Endothelial cell of umbilical vein (primary cell): ENCODE data around the gene STARD9. TPM values are rescaled to one million over a fixed set of nuclear protein-coding genes. Genes with fewer than 3 reads are reported as not detected.
A peak's percentile ranks its signal among the peaks of the same experiment; 100 is the strongest.

Experiments used
- Bru-seq: library from RNA; stranded (reverse); fragments of 400-500 nt; gene quantifications from one replicate; lab custom pipeline; 2021; lab: Mats Ljungman, UMichigan
- BruChase-seq, 2 experiments: library from RNA; stranded (reverse); fragments of 400-500 nt; gene quantifications; one replicate each; lab custom pipeline; 2021; lab: Mats Ljungman, UMichigan
- BruUV-seq: library from RNA; stranded (reverse); fragments of 400-500 nt; replicated peaks from 2 replicates; lab custom pipeline; 2021; lab: Mats Ljungman, UMichigan
- CTCF ChIA-PET: fragments of 300-600, 350-600 bp; sonication (Branson Sonifier 250); formaldehyde crosslinking; loops from one replicate; lab custom pipeline; 2021; ENCODE audit warnings: antibody characterized with exemption, inconsistent platforms; lab: Charles Lee
- POLR2A ChIA-PET: fragments of 300-600, 350-600 bp; sonication (Branson Sonifier 250); formaldehyde crosslinking; loops from one replicate; lab custom pipeline; 2021; ENCODE audit warnings: antibody characterized with exemption, inconsistent platforms; lab: Charles Lee
- DNase-seq: peaks from one replicate; pipeline ENCODE4 v3.0.0-alpha.2; 2011; ENCODE audit warnings: low read depth, low spot score
- FAIRE-seq: peaks from 2 replicates; lab custom pipeline; 2011; peaks lifted over from hg19 to GRCh38; lab: Jason Lieb, UNC
- H2AFZ ChIP-seq: 2 replicates; pipeline ENCODE4 v1.6.0; 2012; ENCODE audit warnings: low read depth, low read length, control low read depth, inconsistent platforms
- H3K27ac ChIP-seq: 2 replicates; pipeline ENCODE4 v1.5.1; 2011; ENCODE audit warnings: low read depth, mild to moderate bottlenecking, control low read depth, low read length, moderate library complexity; ENCODE audit not compliant: insufficient read depth
- H3K27me3 ChIP-seq, 2 experiments: 2 replicates each; pipeline versions ENCODE4 v1.6.0 to v1.6.1; 2011; ENCODE audit warnings: low read length in 2 of 2, mixed read lengths in 1 of 2; ENCODE audit not compliant: control insufficient read depth in 2 of 2, insufficient read depth in 2 of 2
- H3K36me3 ChIP-seq, 2 experiments: 2 replicates in 1 of 2; 3 replicates in 1 of 2; pipeline ENCODE4 v1.5.1; 2011; ENCODE audit warnings: low read length in 2 of 2, mild to moderate bottlenecking in 1 of 2, moderate library complexity in 1 of 2; ENCODE audit not compliant: control insufficient read depth in 2 of 2, insufficient read depth in 2 of 2; ENCODE audit errors: extremely low read depth in 1 of 2
- H3K4me1 ChIP-seq: 3 replicates; pipeline ENCODE4 v1.5.1; 2011; ENCODE audit warnings: mild to moderate bottlenecking, low read length; ENCODE audit not compliant: control insufficient read depth, insufficient read depth; ENCODE audit errors: extremely low read depth
- H3K4me2 ChIP-seq: 2 replicates; pipeline ENCODE4 v1.6.1; 2011; ENCODE audit warnings: low read length, control low read depth, mixed read lengths; ENCODE audit not compliant: insufficient read depth
- H3K4me3 ChIP-seq, 3 experiments: fragments of 200-600 bp in 1 of 3; sonication (generic), shearing (Covaris generic) in 1 of 3; replicated peaks in 1 of 3; 2 replicates each; pipeline ENCODE4 v1.5.1; 2011 to 2016; ENCODE audit warnings: control low read depth in 3 of 3, low read length in 3 of 3, mild to moderate bottlenecking in 2 of 3, inconsistent platforms in 1 of 3, low read depth in 1 of 3, moderate library complexity in 1 of 3; ENCODE audit not compliant: insufficient read depth in 1 of 3
- H3K79me2 ChIP-seq: 2 replicates; pipeline ENCODE4 v1.6.0; 2012; ENCODE audit warnings: low read length, inconsistent platforms; ENCODE audit not compliant: control insufficient read depth, insufficient read depth
- H3K9ac ChIP-seq: replicated peaks from 2 replicates; pipeline ENCODE3; 2011; ENCODE audit warnings: low read length, control low read depth; ENCODE audit not compliant: insufficient read depth; ENCODE audit errors: extremely low read depth
- H3K9me1 ChIP-seq: replicated peaks from 3 replicates; pipeline ENCODE4 v1.6.0; 2011; ENCODE audit warnings: mild to moderate bottlenecking, low read length; ENCODE audit not compliant: control insufficient read depth, insufficient read depth; ENCODE audit errors: extremely low read depth
- H3K9me3 ChIP-seq: replicated peaks from 2 replicates; pipeline ENCODE4 v1.5.1; 2012; ENCODE audit warnings: low read length, inconsistent platforms; ENCODE audit not compliant: control insufficient read depth, insufficient read depth
- H4K20me1 ChIP-seq: replicated peaks from 2 replicates; pipeline ENCODE3; 2011; ENCODE audit warnings: mild to moderate bottlenecking, low read length; ENCODE audit not compliant: control insufficient read depth, insufficient read depth; ENCODE audit errors: extremely low read depth
- EZH2 ChIP-seq: IDR thresholded peaks from 2 replicates; pipeline ENCODE4 v1.6.1; 2012; ENCODE audit warnings: borderline replicate concordance, low read depth, mild to moderate bottlenecking, moderate library complexity, low read length, inconsistent platforms; ENCODE audit not compliant: severe bottlenecking
- MYC ChIP-seq: IDR thresholded peaks from one replicate; pipeline ENCODE4 v1.6.1; 2011; ENCODE audit warnings: mild to moderate bottlenecking, low read depth, low read length
- POLR2A ChIP-seq: IDR thresholded peaks from 2 replicates; pipeline ENCODE4 v1.6.1; 2012; ENCODE audit warnings: low read depth, mild to moderate bottlenecking, control low read depth, low read length
- POLR2AphosphoS5 ChIP-seq: IDR thresholded peaks from 2 replicates; pipeline ENCODE4 v1.6.1; 2012; ENCODE audit warnings: low read depth, mild to moderate bottlenecking, control low read depth, low read length, moderate library complexity; ENCODE audit not compliant: insufficient read depth
- dilution Hi-C: fragments of 300-500 bp; cut with MboI; formaldehyde crosslinking; loops from one replicate; pipeline ENCODE4 v1.15.0; 2019; ENCODE audit warnings: low sequenced_read_pairs; ENCODE audit not compliant: extremely low pct_ligation_motif_present
- intact Hi-C: fragments of 100-400 bp; cut with micrococcal nuclease; formaldehyde crosslinking; loops from one replicate; pipeline ENCODE4 v1.10.0; 2022
- long read RNA-seq: library from polyadenylated mRNA; stranded (forward); transcript quantifications from one replicate; pipeline ENCODE4 v2.0.0, GENCODE V29; 2021
- polyA minus RNA-seq, 3 experiments: library from RNA; depleted of rRNA, polyadenylated mRNA; stranded (reverse); fragments of >200 nt; gene quantifications; 1 replicate in 1 of 3; 2 replicates in 2 of 3; pipeline ENCODE4 v1.2.3, GENCODE V29; 2011
- polyA plus RNA-seq, 4 experiments: library from polyadenylated mRNA; depleted of rRNA in 3 of 4; stranded (reverse) in 3 of 4; unstranded in 1 of 4; fragments of >200 nt; gene quantifications; 2 replicates each; pipeline versions ENCODE4 v1.2.1 to v1.2.3, GENCODE V29; 2011 to 2012; ENCODE audit warnings: missing spikeins in 1 of 4
- total RNA-seq: library from RNA; stranded (reverse); gene quantifications from 2 replicates; pipeline ENCODE4 v1.2.3, GENCODE V29; 2021
- TF ChIP-seq, protein P1 (sequence below): IDR thresholded peaks from 2 replicates; pipeline ENCODE4 v1.6.1; 2011; ENCODE audit not compliant: insufficient read depth, insufficient read length

Gene STARD9
- total RNA-seq = 17.2 and 17.5 TPM in 2 replicates
- polyA plus RNA-seq = 3.7 and 4.6 TPM in 2 replicates
- 2.1 and 2.5 TPM in 2 replicates for polyA plus RNA-seq (2011; cell fraction: cytosol; rRNA removed)
- polyA plus RNA-seq (2011; cell fraction: nucleus; rRNA removed) = 30.4 and 34.8 TPM in 2 replicates
- 4.2 and 4.3 TPM in 2 replicates for polyA plus RNA-seq (2012)
- 22.7 and 26.6 TPM in 2 replicates for polyA minus RNA-seq
- 1.2 TPM for polyA minus RNA-seq (2011; cell fraction: cytosol; rRNA and poly(A)+ RNA removed)
- polyA minus RNA-seq (2011; cell fraction: nucleus; rRNA and poly(A)+ RNA removed) = 25.2 and 28.8 TPM in 2 replicates
- percentile 69 among the genes with signal in this experiment for Bru-seq, nascent RNA
- percentile 64 among the genes with signal in this experiment for BruChase-seq, experiment 1, labeled RNA remaining after a 6-hour chase
- BruChase-seq, experiment 2, labeled RNA remaining after a 2-hour chase = percentile 76 among the genes with signal in this experiment
- long read RNA-seq, partial matches to known transcripts = 1 of 3 reads
- long read RNA-seq, other reads (novel, unspliced or antisense) = 2 of 3 reads

DNA sequence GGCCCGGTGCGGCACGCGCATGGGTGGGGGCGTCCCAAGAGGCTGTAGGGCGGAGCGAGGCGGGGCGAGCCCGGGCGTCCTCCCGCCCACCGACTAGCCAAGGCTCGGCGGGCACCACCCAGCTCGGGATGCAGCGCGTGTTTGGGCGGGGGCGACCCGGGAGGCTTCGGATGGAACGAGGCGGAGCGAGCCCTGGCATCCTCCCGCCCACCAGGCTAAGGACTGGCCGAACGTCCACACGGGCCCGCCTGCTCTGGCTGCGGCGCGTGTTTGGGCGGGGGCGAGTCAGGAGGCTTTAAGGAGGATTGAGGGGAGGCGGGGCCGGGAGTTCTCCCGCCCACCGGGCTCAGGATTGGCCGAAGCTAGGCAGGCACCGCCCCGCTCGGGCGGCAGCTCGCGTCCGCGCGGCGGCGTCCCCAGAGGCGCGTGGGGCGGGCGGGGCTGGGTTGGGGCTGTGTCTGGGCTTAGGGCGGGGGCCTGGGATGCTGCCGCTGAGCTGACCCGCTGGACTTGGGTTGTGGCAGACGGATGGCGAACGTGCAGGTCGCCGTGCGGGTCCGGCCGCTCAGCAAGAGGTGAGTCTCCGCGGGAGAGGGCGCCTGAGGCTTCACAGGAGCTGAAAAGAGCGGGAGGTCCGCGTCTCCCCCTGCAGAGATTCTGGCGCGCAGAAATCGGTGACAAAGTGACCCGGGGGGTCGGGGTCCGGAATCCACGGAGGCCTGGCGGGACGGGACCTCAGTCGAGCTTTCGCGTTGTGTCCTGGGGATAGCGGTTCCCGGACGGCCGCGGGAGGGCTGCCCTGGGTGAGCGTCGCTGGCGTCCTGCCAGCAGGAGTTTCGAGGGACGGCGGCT is at the start of gene STARD9:
Gene STARD9 (plus strand): TSS at position 419 of the 852 bp plus-strand sequence. CDS start 110 bp downstream, at position 529.
- DNase-seq (peak; percentile 99), FAIRE-seq (peak; percentile 83)
- Histone ChIP-seq H3K9ac (peak within 1 kb of the TSS; percentile 84), H3K4me2 (peak within 1 kb of the TSS; percentile 88), H3K4me1 (peaks cover 11% of the 10 kb centered on the region), H3K4me3 (peak within 1 kb of the TSS; percentile 64 to 79 (median 77)), H3K9me3 (no peaks in the 10 kb centered on the region), H3K27me3 (no peaks in the 10 kb centered on the region), H2AFZ (peak within 1 kb of the TSS; percentile 94), H3K27ac (peak within 1 kb of the TSS; percentile 55), H3K36me3 (no peaks in the 10 kb centered on the region), H3K79me2 (peaks cover 2% of the 10 kb centered on the region), H3K9me1 (no peaks in the 10 kb centered on the region), H4K20me1 (no peaks in the 10 kb centered on the region)
- ChIA-PET CTCF (interaction anchor here (0.6 to 1.9 kb wide), 7 partner anchors 12 to 351 kb away, joined by 3 to 11 read pairs (median 4); no protein-coding TSS in a partner anchor), POLR2A (interaction anchor here (0.6 to 0.8 kb wide), 6 partner anchors 19 to 123 kb away, joined by 3 to 5 read pairs (median 3); partner anchors contain the start of genes HAUS2 and LRRC57)
- intact Hi-C loops (loop anchor here (1.0 to 2.0 kb wide), 4 partner anchors 27 to 85 kb away; partner anchors contain the start of genes HAUS2, LRRC57 and ZNF106), dilution Hi-C loops (no loop called here)
- TF ChIP-seq EZH2 = no peak
- TF ChIP-seq POLR2A = peak; percentile 47
- TF ChIP-seq, protein P1, sequence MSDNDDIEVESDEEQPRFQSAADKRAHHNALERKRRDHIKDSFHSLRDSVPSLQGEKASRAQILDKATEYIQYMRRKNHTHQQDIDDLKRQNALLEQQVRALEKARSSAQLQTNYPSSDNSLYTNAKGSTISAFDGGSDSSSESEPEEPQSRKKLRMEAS = peak; percentile 62
- TF ChIP-seq MYC = no peak
- TF ChIP-seq POLR2AphosphoS5 = peak; percentile 43
- no TSS peak for BruUV-seq
